ENCODE data around the gene ZNF385B.

- TF ChIP-seq EZH2 (IDR thresholded peaks at IDR 0.05) (no peak), SP1 (IDR thresholded peaks at IDR 0.05; ENCODE audit: low read depth) (no peak), POLR2AphosphoS5 (IDR thresholded peaks at IDR 0.05; ENCODE audit: low read depth, low read length) (no peak), CTCF (IDR thresholded peaks at IDR 0.05 in 2 of 3, conservative IDR thresholded peaks at IDR 0.05 in 1 of 3; ENCODE audit: borderline replicate concordance in 1 of 3, insufficient read depth in 1 of 3, low read depth in 2 of 3, low read length in 2 of 3) (no peak), POLR2A (IDR thresholded peaks at IDR 0.05; ENCODE audit: borderline replicate concordance, extremely low read depth, insufficient read depth, insufficient read length) (no peak), REST (IDR thresholded peaks at IDR 0.05; ENCODE audit: low read depth) (no peak), CEBPB (IDR thresholded peaks at IDR 0.05; ENCODE audit: low read depth) (no peak), EGR1 (IDR thresholded peaks at IDR 0.05; ENCODE audit: low read depth) (no peak), FOSL1 (IDR thresholded peaks at IDR 0.05; ENCODE audit: low read depth) (no peak), JUND (IDR thresholded peaks at IDR 0.05) (no peak)
Measured at GRCh38 chr2:179602452-179602851, 259.0 kb downstream of the ZNF385B start.

Measured in HCT116 (cell line).